H1 (cell line): ENCODE data around the gene PTPN1. TPM values are rescaled to one million over a fixed set of nuclear protein-coding genes. Genes with fewer than 3 reads are reported as not detected.

Experiments
- BRCA1 ChIP-seq: IDR thresholded peaks from 2 replicates; pipeline ENCODE4 v1.6.1; 2012; ENCODE audit warnings: low read depth, low read length, improper control_type of control experiment
- CEBPB ChIP-seq: IDR thresholded peaks from 2 replicates; pipeline ENCODE4 v1.6.1; 2012; ENCODE audit warnings: low read depth, low read length
- CHD1 ChIP-seq: IDR thresholded peaks from 2 replicates; pipeline ENCODE4 v1.6.1; 2012; ENCODE audit warnings: low read depth, low read length, improper control_type of control experiment
- CTBP2 ChIP-seq: IDR thresholded peaks from 2 replicates; pipeline ENCODE4 v1.7.0; 2011; ENCODE audit warnings: borderline replicate concordance, mild to moderate bottlenecking, moderate library complexity, mixed read lengths, low read length; ENCODE audit not compliant: insufficient read depth, insufficient read length
- EGR1 ChIP-seq: IDR thresholded peaks from 2 replicates; pipeline ENCODE4 v1.6.1; 2011; ENCODE audit warnings: low read depth, low read length, borderline replicate concordance
- SIRT6 ChIP-seq: IDR thresholded peaks from one replicate; pipeline ENCODE4 v1.7.1; 2012; ENCODE audit warnings: low read length, inconsistent platforms
- SIX5 ChIP-seq: IDR thresholded peaks from 2 replicates; pipeline ENCODE4 v1.6.1; 2011; ENCODE audit warnings: mild to moderate bottlenecking, low read depth, low read length
- SP4 ChIP-seq: IDR thresholded peaks from 2 replicates; pipeline ENCODE4 v1.6.1; 2012; ENCODE audit warnings: low read length, inconsistent platforms
- polyA plus RNA-seq, 7 experiments: library from polyadenylated mRNA; depleted of rRNA in 3 of 7; stranded (reverse) in 5 of 7; unstranded in 2 of 7; fragments of >200 nt in 5 of 7; fragments of 200-250 nt in 2 of 7; gene quantifications; 1 replicate in 5 of 7; 2 replicates in 1 of 7; 4 replicates in 1 of 7; pipeline versions ENCODE4 v1.2.1 to v1.2.3, GENCODE V29; 2011 to 2013; ENCODE audit warnings: missing spikeins in 2 of 7, mixed read lengths in 2 of 7
- total RNA-seq: library from RNA; stranded (reverse); fragmentation: NEBNext Ultra II Directional; extraction: Animal tissue kit (Norgen Biotek cat#: 25700); gene quantifications from 2 replicates; pipeline ENCODE4 v1.2.1, GENCODE V29; 2021

The PTPN1 gene
- total and polyA plus RNA-seq, 2 of the 8 experiments (the other 6 are each of a cell fraction or from before 2014, with no cell fraction given) = 18.6 to 32.1 TPM

DNA sequence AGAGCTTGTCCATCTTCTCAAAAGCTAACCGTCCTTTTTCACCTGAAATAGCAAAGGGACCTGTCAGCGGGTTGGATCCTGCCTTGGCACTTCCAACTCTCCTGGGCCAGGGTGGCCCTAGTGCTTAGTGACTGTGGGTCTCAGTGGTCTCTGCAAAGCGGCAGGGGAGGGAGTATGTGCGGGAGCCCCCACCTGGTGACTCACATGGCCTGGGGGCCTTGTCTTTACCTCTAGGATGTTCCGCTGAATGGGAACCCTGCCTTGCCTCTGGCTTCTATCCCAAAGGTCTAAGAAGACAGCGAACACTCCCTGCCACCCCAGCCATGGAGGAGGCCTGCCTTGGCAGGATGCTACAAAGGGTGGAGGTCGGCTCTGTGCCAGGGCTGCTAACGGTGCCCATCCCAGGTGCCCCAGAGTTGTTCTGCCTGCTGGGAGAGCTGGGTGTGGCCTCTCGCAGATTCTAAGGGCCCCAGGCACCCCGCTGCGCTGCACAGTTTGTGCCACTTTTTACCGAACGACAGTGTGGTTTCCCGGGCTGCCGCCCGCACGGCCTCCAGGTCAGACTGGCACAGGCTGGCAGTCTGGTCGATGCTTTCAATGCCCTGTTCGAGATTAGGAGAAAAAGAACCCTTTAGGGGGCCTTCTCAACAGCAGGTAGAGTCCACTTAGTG is 77.2 kb downstream of the PTPN1 start (continued):
- TF ChIP-seq SIX5 (no peak), SP4 (no peak), BRCA1 (no peak), EGR1 (no peak), CHD1 (no peak), SIRT6 (no peak), CEBPB (no peak), CTBP2 (no peak)
